ENCODE results near the gene ASCL5. TPM values are rescaled to one million over a fixed set of nuclear protein-coding genes. Genes with fewer than 3 reads are reported as not detected.

Gene ASCL5
- total RNA-seq, 1 experiment from 2014 or later: not detected

- no peaks in the 10 kb centered on the region for H3K9me3 Mint-ChIP-seq (ENCODE audit: unreplicated experiment)
- DNase-seq (ENCODE audit: unreplicated experiment): no peak
- no peaks in the 10 kb centered on the region for H3K4me1 Mint-ChIP-seq (ENCODE audit: insufficient read depth, unreplicated experiment)
- BruUV-seq (replicated peaks): no TSS peak
- H3K27me3 Mint-ChIP-seq (ENCODE audit: insufficient read depth, unreplicated experiment): peaks cover 27% of the 10 kb centered on the region
- intact Hi-C loops (cut with micrococcal nuclease): loop anchor here (5.0 kb wide), 1 partner anchor 35 kb away; the partner anchor contains the start of gene CACNA1S
- H3K4me3 Mint-ChIP-seq (ENCODE audit: unreplicated experiment): no peak overlapping the region
- H3K27ac Mint-ChIP-seq (ENCODE audit: low read depth, unreplicated experiment): no peak overlapping the region
- ChIA-PET CTCF (interaction anchor here (0.6 to 1.3 kb wide), 4 partner anchors 9 to 106 kb away, joined by 3 to 7 read pairs (median 4); no protein-coding TSS in a partner anchor), POLR2A (interaction anchor here (0.7 to 1.1 kb wide), 2 partner anchors 10 to 23 kb away, joined by 3 to 4 read pairs; no protein-coding TSS in a partner anchor)
- H3K36me3 Mint-ChIP-seq (ENCODE audit: insufficient read depth, unreplicated experiment): no peaks in the 10 kb centered on the region
- TF ChIP-seq CTCF (IDR thresholded peaks at IDR 0.05; ENCODE audit: unreplicated experiment): no peak
Measured at GRCh38 chr1:201077736-201078135, 49.2 kb downstream of the ASCL5 start.

GRCh38 chr1:201077116-201077515, 49.9 kb downstream of the ASCL5 start:
- no TSS peak for BruUV-seq (replicated peaks)
- no peak for TF ChIP-seq CTCF (IDR thresholded peaks at IDR 0.05; ENCODE audit: unreplicated experiment)
- H3K9me3 Mint-ChIP-seq (ENCODE audit: unreplicated experiment): no peaks in the 10 kb centered on the region
- ChIA-PET POLR2A (interaction anchor here (0.7 to 1.1 kb wide), 2 partner anchors 10 to 23 kb away, joined by 3 to 4 read pairs; no protein-coding TSS in a partner anchor), CTCF (interaction anchor here (0.7 to 1.3 kb wide), 3 partner anchors 73 to 370 kb away, joined by 3 to 4 read pairs (median 3); no protein-coding TSS in a partner anchor)
- H3K27me3 Mint-ChIP-seq (ENCODE audit: insufficient read depth, unreplicated experiment): peaks cover 27% of the 10 kb centered on the region
- DNase-seq (ENCODE audit: unreplicated experiment): no peak
- intact Hi-C loops (cut with micrococcal nuclease): loop anchor here (5.0 kb wide), 1 partner anchor 35 kb away; the partner anchor contains the start of gene CACNA1S
- no peak overlapping the region for H3K27ac Mint-ChIP-seq (ENCODE audit: low read depth, unreplicated experiment)
- H3K4me1 Mint-ChIP-seq (ENCODE audit: insufficient read depth, unreplicated experiment): peaks cover 6% of the 10 kb centered on the region
- no peak overlapping the region for H3K4me3 Mint-ChIP-seq (ENCODE audit: unreplicated experiment)
- no peaks in the 10 kb centered on the region for H3K36me3 Mint-ChIP-seq (ENCODE audit: insufficient read depth, unreplicated experiment)

- ChIA-PET POLR2A (no interaction called here), CTCF (interaction anchor here (0.7 to 2.4 kb wide), 4 partner anchors 8 to 148 kb away, joined by 3 to 12 read pairs (median 4); no protein-coding TSS in a partner anchor)
- DNase-seq (ENCODE audit: unreplicated experiment): no peak
- Mint-ChIP-seq H3K27me3 (ENCODE audit: insufficient read depth, unreplicated experiment) (peaks cover 30% of the 10 kb centered on the region), H3K9me3 (ENCODE audit: unreplicated experiment) (no peaks in the 10 kb centered on the region), H3K4me1 (ENCODE audit: insufficient read depth, unreplicated experiment) (peaks cover 7% of the 10 kb centered on the region), H3K4me3 (ENCODE audit: unreplicated experiment) (no peak overlapping the region), H3K36me3 (ENCODE audit: insufficient read depth, unreplicated experiment) (no peaks in the 10 kb centered on the region), H3K27ac (ENCODE audit: low read depth, unreplicated experiment) (no peak overlapping the region)
- intact Hi-C loops (cut with micrococcal nuclease): loop anchor here (5.0 kb wide), 1 partner anchor 36 kb away; the partner anchor contains the start of gene CACNA1S
- BruUV-seq (replicated peaks): no TSS peak
- no peak for TF ChIP-seq CTCF (IDR thresholded peaks at IDR 0.05; ENCODE audit: unreplicated experiment)
Measured at GRCh38 chr1:201076092-201076491, 50.9 kb downstream of the ASCL5 start.

GRCh38 chr1:201074018-201074417, 53.0 kb downstream of the ASCL5 start:
- H3K4me3 Mint-ChIP-seq (ENCODE audit: unreplicated experiment): no peak overlapping the region
- no peak overlapping the region for H3K27ac Mint-ChIP-seq (ENCODE audit: low read depth, unreplicated experiment)
- H3K4me1 Mint-ChIP-seq (ENCODE audit: insufficient read depth, unreplicated experiment): peaks cover 7% of the 10 kb centered on the region
- ChIA-PET CTCF (interaction anchor here (0.7 to 2.4 kb wide), 2 partner anchors 11 to 1812 kb away, joined by 4 to 12 read pairs; no protein-coding TSS in a partner anchor), POLR2A (no interaction called here)
- no peaks in the 10 kb centered on the region for H3K36me3 Mint-ChIP-seq (ENCODE audit: insufficient read depth, unreplicated experiment)
- no peaks in the 10 kb centered on the region for H3K9me3 Mint-ChIP-seq (ENCODE audit: unreplicated experiment)
- TF ChIP-seq CTCF (IDR thresholded peaks at IDR 0.05; ENCODE audit: unreplicated experiment): no peak
- H3K27me3 Mint-ChIP-seq (ENCODE audit: insufficient read depth, unreplicated experiment): peaks cover 37% of the 10 kb centered on the region
- no TSS peak for BruUV-seq (replicated peaks)
- intact Hi-C loops (cut with micrococcal nuclease): no loop called here
- DNase-seq (ENCODE audit: unreplicated experiment): no peak
